T-helper 1 cell treated with Interleukin-12 subunit alpha and Interleukin-12 subunit beta and Interleukin-4 antibody, amounts not matched to agents 30 ng/mL and 1 ng/mL, for 36 hours (primary cell): ENCODE results near the gene EFEMP1. TPM values are rescaled to one million over a fixed set of nuclear protein-coding genes. Genes with fewer than 3 reads are reported as not detected.

Source experiments
- intact Hi-C: fragments of 100-400 bp; cut with micrococcal nuclease; formaldehyde crosslinking; loops from one replicate; pipeline ENCODE4 v1.15.1; 2024
- total RNA-seq: library from RNA; stranded (reverse); gene quantifications from 2 replicates; pipeline ENCODE4 v1.2.3, GENCODE V29; 2022

Gene EFEMP1
- total RNA-seq, result not detected in 2 replicates

DNA sequence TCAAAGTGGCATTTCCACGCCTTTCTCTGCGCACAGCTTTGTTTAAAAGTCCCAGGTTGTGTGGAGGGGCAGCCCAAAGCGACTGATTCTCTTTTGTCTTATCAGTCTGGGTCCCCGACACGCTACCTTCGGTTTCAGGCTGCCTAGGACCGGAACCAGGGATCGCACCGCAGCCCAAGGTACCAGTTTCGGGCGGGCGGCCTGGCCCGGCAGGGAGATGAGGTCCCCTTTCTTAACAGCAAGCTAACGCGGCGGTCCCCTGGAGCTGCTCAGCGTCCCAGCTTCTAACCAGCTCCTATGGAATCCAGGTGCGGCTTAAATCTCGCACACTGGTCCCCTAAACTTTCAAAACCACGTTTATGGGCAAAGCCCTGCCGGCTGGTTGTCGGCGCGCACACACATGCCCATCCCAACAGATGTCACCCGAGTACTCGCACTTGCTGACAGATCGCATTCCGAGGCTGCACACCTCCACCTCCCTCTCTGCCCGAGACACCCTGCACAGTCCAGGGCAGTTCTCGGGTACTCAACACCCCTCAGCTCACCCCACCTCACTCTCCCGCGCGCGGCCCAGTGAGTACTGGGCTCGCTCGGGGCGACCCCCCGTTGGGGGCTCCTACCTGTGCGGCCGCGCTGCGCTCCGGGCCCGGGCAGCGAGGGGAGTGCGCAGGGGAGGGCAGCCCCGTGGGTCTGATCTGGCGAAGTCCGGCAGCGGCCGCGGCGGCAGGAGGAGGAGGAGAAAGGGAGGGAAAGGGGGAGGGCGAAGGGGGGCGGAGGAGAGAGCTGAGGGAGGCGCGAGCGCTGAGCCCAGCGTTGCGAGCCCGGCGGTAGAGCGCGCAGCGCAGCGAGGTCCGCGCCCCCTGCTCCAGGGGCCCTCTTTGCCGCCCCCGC, at the start of gene EFEMP1:
EFEMP1 (minus strand) TSS at position 692 of the 891 bp plus-strand sequence. CDS start 1,342 bp downstream, outside the sequence.
- intact Hi-C loops, result no loop called here

- intact Hi-C loops, result no loop called here
These were observed 46.9 kb upstream of the EFEMP1 start for GRCh38 chr2:55970500-55970899.

GRCh38 chr2:55968941-55969340, 45.4 kb upstream of the EFEMP1 start:
- intact Hi-C loops, result no loop called here

GRCh38 chr2:55966401-55967118, 43.0 kb upstream of the EFEMP1 start:
- intact Hi-C loops, result no loop called here

DNA sequence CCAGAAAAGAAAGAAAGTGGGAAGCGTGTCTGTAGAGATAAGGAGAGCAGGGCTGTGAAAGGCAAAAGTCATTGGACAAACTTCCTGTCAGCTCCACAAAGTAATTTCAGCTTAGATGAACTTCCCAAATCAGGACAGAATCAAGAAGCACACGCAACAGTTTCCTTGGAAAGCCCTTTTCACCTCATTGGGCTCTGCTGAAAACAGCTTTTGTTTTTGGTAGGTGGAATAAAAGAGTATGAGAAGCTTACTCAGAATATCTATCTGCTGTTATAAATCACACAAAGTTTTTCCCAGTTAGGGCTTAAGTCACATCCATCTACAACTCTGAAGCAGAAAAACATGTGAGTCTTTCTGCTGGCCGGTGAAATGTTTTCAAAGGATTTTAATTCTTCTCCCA, 42.4 kb upstream of the EFEMP1 start:
- intact Hi-C loops, result no loop called here

GRCh38 chr2:55965276-55965675, 41.7 kb upstream of the EFEMP1 start:
- intact Hi-C loops, result no loop called here

DNA sequence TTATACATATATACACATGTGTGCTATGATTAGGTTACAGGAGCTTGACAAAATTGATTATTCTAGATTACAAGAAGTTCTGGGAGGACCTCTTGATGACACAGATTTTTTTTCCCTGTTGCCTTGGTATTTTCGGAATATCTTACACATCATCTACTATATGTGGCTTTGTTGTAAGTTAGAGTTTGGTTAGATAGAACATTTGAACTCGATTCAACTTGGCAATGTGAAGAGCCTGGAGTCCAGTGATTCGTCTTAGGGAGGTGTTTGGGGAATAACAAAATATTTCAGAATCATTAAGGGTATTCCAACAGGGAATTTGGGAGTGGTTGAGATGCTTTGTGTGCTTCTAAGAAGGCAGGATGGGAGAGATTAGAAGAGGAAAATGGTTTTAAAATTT, 39.3 kb upstream of the EFEMP1 start:
- intact Hi-C loops, result no loop called here

GRCh38 chr2:55961318-55961911, 37.8 kb upstream of the EFEMP1 start:
- intact Hi-C loops, result no loop called here

DNA sequence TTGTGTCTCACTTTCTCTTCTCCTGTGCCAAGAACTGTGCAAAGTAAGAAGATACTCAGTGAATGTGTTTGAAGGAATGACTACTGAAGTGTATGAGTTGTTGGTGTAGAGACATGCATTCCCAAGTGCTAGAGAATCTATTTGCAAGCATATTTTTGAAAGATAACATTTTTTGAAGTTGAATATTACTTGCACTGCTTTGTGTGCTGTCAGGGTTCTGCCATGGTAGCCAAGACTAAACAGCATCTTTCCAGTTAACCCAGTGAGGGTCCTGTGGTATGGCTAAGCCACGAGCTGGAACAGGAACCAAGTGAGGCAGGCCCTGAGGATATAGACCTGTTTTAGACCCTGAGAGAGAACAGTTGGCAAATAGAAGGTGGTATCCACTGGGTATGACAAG, 35.2 kb upstream of the EFEMP1 start:
- intact Hi-C loops, result no loop called here

GRCh38 chr2:55957142-55957541, 33.6 kb upstream of the EFEMP1 start:
- intact Hi-C loops, result no loop called here

GRCh38 chr2:55954306-55955035, 30.9 kb upstream of the EFEMP1 start:
- intact Hi-C loops, result no loop called here

DNA sequence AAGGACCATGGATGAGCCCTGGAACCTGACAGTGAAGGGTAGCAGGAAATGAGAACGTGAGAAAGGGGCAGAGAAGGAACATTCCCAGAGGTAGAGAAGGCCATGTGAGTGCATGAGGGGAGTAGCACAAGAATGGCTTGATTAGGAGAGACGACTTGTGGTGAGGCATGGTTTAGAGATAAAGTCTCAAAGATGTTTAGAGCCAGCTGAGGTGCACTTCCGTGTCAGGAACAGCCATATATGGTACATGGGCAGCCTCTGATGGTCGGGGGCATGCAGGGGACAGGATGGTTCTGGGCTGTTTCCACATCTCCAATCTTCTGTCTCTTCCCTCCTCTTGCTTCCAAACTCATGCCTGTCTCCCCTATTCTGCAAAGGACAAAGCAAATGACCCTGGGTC, 28.8 kb upstream of the EFEMP1 start:
- intact Hi-C loops, result no loop called here

DNA sequence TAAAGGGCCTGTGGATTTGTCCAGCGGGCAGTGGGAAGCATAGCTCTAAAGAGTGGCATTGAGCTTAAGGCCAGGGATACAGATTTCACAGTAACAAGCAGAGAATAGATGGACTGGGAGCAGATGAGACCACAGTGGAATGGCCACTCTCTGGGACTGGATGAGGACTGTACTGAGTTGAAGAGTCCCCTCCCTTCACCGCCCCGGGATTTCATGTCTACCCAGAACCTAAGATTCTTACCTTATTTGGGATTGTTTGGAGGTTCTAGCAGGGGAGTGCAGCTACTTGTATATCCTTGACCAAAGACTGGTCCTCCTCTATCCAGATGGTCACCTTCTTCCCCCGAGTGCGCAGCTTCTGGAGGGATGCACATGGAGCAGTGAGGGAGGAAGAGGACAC, 28.0 kb upstream of the EFEMP1 start:
- intact Hi-C loops, result no loop called here

DNA sequence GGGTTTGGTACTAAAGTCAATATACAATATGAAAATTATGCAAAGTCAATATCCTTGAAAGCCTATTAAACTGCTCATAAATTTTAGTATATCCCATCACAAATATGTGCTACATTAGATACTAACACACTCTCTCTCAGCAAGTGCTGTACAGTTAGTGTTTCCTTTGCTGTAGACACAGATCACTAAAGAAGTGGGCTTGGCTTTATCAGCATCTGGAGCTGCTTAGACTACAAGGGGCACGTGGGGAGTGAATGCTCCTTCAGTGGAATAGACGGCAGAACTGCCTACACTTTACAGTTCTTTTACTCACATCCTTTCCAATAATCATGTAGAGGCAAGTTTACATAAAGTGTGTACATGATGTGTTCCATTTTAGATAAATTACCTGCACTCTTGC, 26.0 kb upstream of the EFEMP1 start:
- intact Hi-C loops, result no loop called here

- intact Hi-C loops, result no loop called here
These were observed 25.6 kb upstream of the EFEMP1 start for GRCh38 chr2:55949211-55949610.

DNA sequence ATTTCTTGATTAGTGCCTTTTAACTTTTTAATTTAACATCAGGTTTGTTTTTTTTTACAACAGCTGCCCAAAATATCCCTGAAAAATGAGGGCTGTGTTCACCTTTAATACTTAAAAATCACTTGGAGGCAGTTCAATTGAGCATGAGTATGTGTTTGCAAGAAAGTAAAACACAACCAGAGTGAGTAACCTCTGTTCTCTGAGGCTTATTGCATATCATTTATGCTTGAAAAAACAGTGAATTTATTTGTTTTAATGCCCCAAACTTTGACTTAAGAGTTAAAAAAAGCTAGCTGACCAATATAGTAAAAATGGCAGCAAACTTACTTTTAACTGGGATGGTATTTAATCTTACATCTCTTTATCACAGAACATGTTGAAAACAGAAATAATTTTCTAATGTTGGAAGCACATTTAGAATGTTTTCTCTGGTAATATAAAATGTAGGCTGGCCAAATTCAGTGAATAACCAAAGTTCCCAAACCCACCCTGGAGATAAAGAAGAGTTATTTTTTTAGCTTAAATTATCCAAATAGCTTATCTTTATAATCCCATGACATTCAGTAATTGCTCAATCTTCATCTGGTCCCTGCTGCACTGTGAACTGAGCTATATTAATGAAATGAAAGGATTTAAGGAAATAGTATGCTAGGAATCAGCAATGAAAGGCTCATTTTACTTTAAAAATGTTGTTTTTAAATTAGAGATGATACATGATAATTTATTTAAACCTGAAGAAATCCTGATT, 24.8 kb upstream of the EFEMP1 start:
- intact Hi-C loops, result no loop called here

DNA sequence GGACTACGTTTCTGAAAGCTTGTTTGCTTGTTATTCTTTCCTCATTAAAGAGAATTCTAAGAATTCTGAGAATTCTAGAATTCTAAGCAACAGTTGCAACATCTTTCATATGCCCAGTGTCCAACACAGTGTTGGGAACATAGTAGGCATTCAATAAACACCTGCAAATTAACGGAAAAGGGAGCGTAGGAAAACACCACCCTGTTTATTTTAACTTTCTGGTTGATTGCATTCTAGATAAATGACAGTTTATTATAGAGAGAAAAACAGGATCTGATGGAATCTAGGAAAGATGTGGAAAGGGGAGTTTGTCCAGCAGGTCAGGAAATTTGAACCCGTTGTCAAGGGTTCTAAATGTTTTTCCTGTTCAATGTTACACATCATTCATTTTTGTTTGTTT, 24.2 kb upstream of the EFEMP1 start:
- intact Hi-C loops, result no loop called here

DNA sequence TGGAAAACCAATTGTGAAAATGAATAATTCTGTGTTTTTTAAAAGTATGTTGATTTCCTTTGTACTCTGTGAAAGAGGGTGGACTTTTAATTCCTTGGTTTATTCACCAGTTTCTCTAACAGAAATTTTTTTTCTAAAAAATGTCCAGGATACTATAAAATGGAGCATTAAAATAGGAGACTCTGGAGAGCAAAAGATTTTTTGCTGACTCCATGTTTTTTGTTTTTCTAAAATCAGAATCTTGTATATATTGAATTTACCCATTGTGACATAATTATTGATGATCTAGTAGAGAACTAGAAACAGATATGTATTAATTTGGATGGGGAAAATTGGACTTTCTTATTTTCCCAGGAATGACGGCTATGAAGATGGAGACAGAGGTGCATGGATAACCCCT, 23.2 kb upstream of the EFEMP1 start:
- intact Hi-C loops, result no loop called here

- intact Hi-C loops, result no loop called here
These were observed 19.9 kb upstream of the EFEMP1 start for GRCh38 chr2:55943466-55943865.

DNA sequence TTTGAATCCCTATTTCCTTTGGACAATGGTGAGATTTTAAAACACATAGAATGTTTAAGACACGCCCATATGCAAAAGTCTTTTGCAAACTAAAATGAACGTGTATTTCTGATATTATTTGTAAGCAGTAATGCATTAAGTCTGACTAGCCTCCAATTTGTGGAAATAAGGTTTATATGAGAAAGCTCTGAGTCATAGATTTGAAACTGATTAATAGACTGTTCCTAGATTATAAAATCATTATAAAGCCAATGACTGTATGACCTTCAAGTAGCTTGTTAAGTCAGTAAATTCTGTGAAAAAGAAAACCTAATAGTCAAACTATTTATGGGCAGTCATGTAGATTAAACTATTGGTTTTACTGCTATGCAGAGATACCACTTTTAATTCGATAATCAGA, 12.8 kb upstream of the EFEMP1 start:
- intact Hi-C loops, result no loop called here

- intact Hi-C loops, result no loop called here
These were observed 10.8 kb upstream of the EFEMP1 start for GRCh38 chr2:55934337-55934736.
